Measurements from ENCODE around the gene STRBP. TPM values are rescaled to one million over a fixed set of nuclear protein-coding genes. Genes with fewer than 3 reads are reported as not detected.

Gene STRBP
- total RNA-seq, 1 donor from 2014 or later: 65.9 TPM

DNA sequence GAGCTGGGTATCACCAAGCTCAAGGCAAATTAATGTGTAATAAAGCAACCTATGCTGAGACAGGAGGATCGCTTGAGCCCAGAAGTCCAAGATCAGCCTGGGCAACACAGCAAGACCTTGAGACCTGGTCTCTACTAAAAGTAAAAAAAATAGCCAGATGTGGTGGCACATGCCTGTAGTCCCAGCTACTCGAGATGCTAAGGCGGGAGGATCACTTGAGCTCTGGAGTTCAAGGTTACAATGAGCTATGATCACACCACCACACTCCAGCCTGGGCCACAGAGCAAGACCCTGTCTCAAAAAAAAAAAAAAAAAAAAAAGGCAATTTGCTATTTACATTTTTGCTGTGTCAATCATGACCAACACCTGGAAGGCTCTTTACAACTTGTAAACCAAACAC is 5.2 kb downstream of the STRBP start:
- TF ChIP-seq CTCF (IDR thresholded peaks at IDR 0.05; ENCODE audit: unreplicated experiment): no peak
- Mint-ChIP-seq H3K27ac (no peak overlapping the region), H3K27me3 (ENCODE audit: low read depth) (peaks cover 64% of the 10 kb centered on the region), H3K4me3 (no peak overlapping the region), H3K36me3 (no peaks in the 10 kb centered on the region), H3K4me1 (peaks cover 39% of the 10 kb centered on the region), H3K9me3 (no peaks in the 10 kb centered on the region)
- DNase-seq (ENCODE audit: low spot score in 2 of 2, unreplicated experiment in 2 of 2): no peak

DNA sequence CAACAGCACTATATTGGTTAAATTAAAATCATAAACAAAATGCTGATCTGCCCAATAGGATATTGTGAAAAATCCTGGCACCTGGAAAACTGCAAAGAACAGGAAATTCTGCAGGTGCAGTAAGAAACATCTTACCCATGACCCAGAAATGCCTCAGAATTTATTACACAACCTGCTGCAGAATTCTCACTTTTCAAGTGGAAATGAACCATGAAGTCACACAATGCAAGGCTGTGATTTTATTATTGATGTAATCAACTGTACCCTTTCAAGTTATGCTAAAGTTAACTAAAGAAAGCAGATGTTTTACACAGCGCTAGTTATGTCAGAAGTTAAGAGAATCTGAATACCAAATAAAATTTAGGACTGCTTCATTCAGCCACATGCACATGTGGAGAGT is 6.0 kb downstream of the STRBP start:
- Mint-ChIP-seq H3K9me3 (no peaks in the 10 kb centered on the region), H3K27ac (no peak overlapping the region), H3K4me1 (peaks cover 38% of the 10 kb centered on the region), H3K27me3 (ENCODE audit: low read depth) (peaks cover 65% of the 10 kb centered on the region), H3K36me3 (peaks cover 3% of the 10 kb centered on the region), H3K4me3 (no peak overlapping the region)
- TF ChIP-seq CTCF (IDR thresholded peaks at IDR 0.05; ENCODE audit: unreplicated experiment): no peak
- DNase-seq (ENCODE audit: low spot score in 2 of 2, unreplicated experiment in 2 of 2): no peak

DNA sequence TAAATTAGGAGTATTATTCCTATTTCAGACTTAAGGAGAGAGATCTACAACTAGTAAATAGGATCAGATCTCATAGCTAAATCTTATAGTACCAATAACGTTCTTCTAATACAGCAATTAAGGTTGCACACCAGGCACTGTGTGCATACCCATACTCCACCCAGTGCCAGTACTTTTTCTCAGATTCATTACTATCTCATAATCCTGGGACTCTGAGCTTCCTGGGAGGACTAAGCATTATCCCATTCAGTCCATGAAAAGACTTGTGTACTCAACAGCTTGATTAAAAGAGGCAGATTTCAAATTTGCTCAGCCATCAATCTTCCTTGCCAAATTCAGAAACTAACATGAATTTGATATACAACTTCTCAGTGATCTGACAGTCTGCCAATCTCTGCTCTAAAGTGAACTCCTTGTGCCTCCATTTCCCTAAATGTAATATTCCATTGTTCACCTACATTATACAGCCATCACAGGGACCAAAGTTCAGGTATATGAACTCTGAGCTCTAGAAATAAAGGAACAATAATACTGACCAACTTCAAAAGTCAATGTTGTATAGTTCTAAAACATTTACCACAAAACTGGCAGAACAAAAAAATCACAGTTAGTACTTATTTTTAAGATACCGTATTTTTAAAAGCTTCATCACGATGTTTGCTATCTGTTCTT is 7.2 kb downstream of the STRBP start:
- Mint-ChIP-seq H3K4me3 (no peak overlapping the region), H3K9me3 (no peaks in the 10 kb centered on the region)

GRCh38 chr9:123260340-123260739 is 8.0 kb downstream of the STRBP start:
- no peak overlapping the region for H3K27ac Mint-ChIP-seq
- H3K4me3 Mint-ChIP-seq: no peak overlapping the region
- DNase-seq (ENCODE audit: low spot score in 2 of 2, unreplicated experiment in 2 of 2): no peak
- no peak for TF ChIP-seq CTCF (IDR thresholded peaks at IDR 0.05; ENCODE audit: unreplicated experiment)
- H3K36me3 Mint-ChIP-seq: peaks cover 3% of the 10 kb centered on the region
- H3K27me3 Mint-ChIP-seq (ENCODE audit: low read depth): peaks cover 61% of the 10 kb centered on the region
- peaks cover 24% of the 10 kb centered on the region for H3K4me1 Mint-ChIP-seq
- no peaks in the 10 kb centered on the region for H3K9me3 Mint-ChIP-seq

More for the DNA sequence above, 7.2 kb downstream of the STRBP start:
- H3K36me3 Mint-ChIP-seq: peaks cover 3% of the 10 kb centered on the region
- no peak overlapping the region for H3K27ac Mint-ChIP-seq
- no peak for TF ChIP-seq CTCF (IDR thresholded peaks at IDR 0.05; ENCODE audit: unreplicated experiment)
- peaks cover 62% of the 10 kb centered on the region for H3K27me3 Mint-ChIP-seq (ENCODE audit: low read depth)
- DNase-seq (ENCODE audit: low spot score in 2 of 2, unreplicated experiment in 2 of 2): no peak
- peaks cover 29% of the 10 kb centered on the region for H3K4me1 Mint-ChIP-seq

DNA sequence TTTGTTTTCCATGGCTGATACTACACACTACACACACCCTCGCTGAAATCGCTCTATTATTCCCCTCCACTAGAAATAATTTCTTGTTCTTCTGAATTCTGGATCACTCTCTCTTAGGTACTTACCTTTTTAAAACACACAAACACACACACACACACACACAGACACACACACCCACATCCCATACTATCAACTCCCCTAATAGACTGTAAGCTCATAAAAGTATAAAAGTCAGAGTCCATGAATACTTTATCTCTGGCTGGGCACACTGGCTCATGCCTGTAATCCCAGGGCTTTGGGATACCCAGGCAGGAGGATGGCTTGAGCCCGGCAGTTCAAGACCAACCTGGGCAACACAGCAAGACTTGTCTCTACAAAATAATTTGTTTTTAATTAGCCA is 11.1 kb downstream of the STRBP start:
- Mint-ChIP-seq H3K4me1 (peaks cover 32% of the 10 kb centered on the region), H3K4me3 (no peak overlapping the region), H3K27me3 (ENCODE audit: low read depth) (peaks cover 49% of the 10 kb centered on the region), H3K9me3 (peaks cover 8% of the 10 kb centered on the region), H3K36me3 (peaks cover 5% of the 10 kb centered on the region), H3K27ac (no peak overlapping the region)
- TF ChIP-seq CTCF (IDR thresholded peaks at IDR 0.05; ENCODE audit: unreplicated experiment): no peak
- no peak for DNase-seq (ENCODE audit: low spot score in 2 of 2, unreplicated experiment in 2 of 2)
